CD4-positive, alpha-beta T cell (primary cell): Measurements from ENCODE around the gene STX3. TPM values are rescaled to one million over a fixed set of nuclear protein-coding genes. Genes with fewer than 3 reads are reported as not detected.

Source experiments
- ATAC-seq: fragments of 200-7000 bp; cut with Tn5 transposase; one replicate; pipeline ENCODE4 v1.10.0; 2022; ENCODE audit warnings: mild to moderate bottlenecking; ENCODE audit not compliant: poor library complexity
- CTCF ChIA-PET: fragments of 350-600 bp; sonication (Branson Sonifier 250); formaldehyde crosslinking; loops from one replicate; lab custom pipeline; 2021; ENCODE audit warnings: antibody characterized with exemption, inconsistent platforms; lab: Charles Lee
- POLR2A ChIA-PET: fragments of 350-600 bp; sonication (Branson Sonifier 250); formaldehyde crosslinking; loops from one replicate; lab custom pipeline; 2021; ENCODE audit warnings: antibody characterized with exemption, inconsistent platforms; lab: Charles Lee
- DNase-seq, 14 experiments: peaks; one replicate each; pipeline ENCODE4 v3.0.0-alpha.2; 2013 to 2020; ENCODE audit warnings: mixed read lengths in 2 of 14
- H3K27ac ChIP-seq, 2 donors: one replicate each; pipeline versions ENCODE4 v1.5.1 to v1.7.0; 2013; ENCODE audit warnings: low read length in 2 of 2, low read depth in 1 of 2, mild to moderate bottlenecking in 1 of 2
- H3K27me3 ChIP-seq, 2 experiments: 1 replicate in 1 of 2; 2 replicates in 1 of 2; pipeline versions ENCODE4 v1.6.1 to v1.7.0; 2013; ENCODE audit warnings: low read length in 2 of 2, control low read depth in 1 of 2, mild to moderate bottlenecking in 1 of 2, moderate library complexity in 1 of 2; ENCODE audit not compliant: insufficient read depth in 2 of 2, control insufficient read depth in 1 of 2
- H3K36me3 ChIP-seq: one replicate; pipeline ENCODE4 v1.6.1; 2013; ENCODE audit warnings: low read length, control low read depth; ENCODE audit not compliant: insufficient read depth
- H3K4me1 ChIP-seq: one replicate; pipeline ENCODE4 v1.6.1; 2013; ENCODE audit warnings: low read length, control low read depth; ENCODE audit not compliant: insufficient read depth
- H3K4me3 ChIP-seq: one replicate; pipeline ENCODE4 v1.5.1; 2013; ENCODE audit warnings: mild to moderate bottlenecking, low read length, moderate library complexity
- H3K9me3 ChIP-seq, 2 experiments: 1 replicate in 1 of 2; 2 replicates in 1 of 2; pipeline versions ENCODE4 v1.6.1 to v1.7.0; 2013; ENCODE audit warnings: low read length in 2 of 2, mild to moderate bottlenecking in 2 of 2, control low read depth in 1 of 2, moderate library complexity in 1 of 2; ENCODE audit not compliant: control insufficient read depth in 1 of 2, insufficient read depth in 1 of 2
- H3K27ac Mint-ChIP-seq: one replicate; pipeline ENCODE4 v1.8.0; 2020; ENCODE audit warnings: mixed read lengths
- H3K27me3 Mint-ChIP-seq: one replicate; pipeline ENCODE4 v1.8.0; 2021; ENCODE audit warnings: mixed read lengths
- H3K36me3 Mint-ChIP-seq: one replicate; pipeline ENCODE4 v1.8.0; 2021; ENCODE audit warnings: low read depth, mixed read lengths
- H3K4me1 Mint-ChIP-seq: one replicate; pipeline ENCODE4 v1.8.0; 2021; ENCODE audit warnings: low read depth, mixed read lengths
- H3K4me3 Mint-ChIP-seq: one replicate; pipeline ENCODE4 v1.8.0; 2020; ENCODE audit warnings: mild to moderate bottlenecking, mixed read lengths
- H3K9me3 Mint-ChIP-seq: one replicate; pipeline ENCODE4 v1.8.0; 2020; ENCODE audit warnings: mixed read lengths
- CTCF ChIP-seq: fragments of 200-600 bp; IDR thresholded peaks from one replicate; pipeline ENCODE4 v1.8.0; 2022; ENCODE audit warnings: antibody characterized with exemption, mild to moderate bottlenecking
- intact Hi-C, 2 experiments: fragments of 100-400 bp; cut with DNase I in 1 of 2; cut with micrococcal nuclease in 1 of 2; formaldehyde crosslinking; loops; one replicate each; pipeline versions ENCODE4 v1.15.1 to v1.9.0; 2023 to 2025; cut with DNase I, micrococcal nuclease
- total RNA-seq, 174 experiments: library from RNA in 2 of 174; stranded (reverse) in 2 of 174; gene quantifications; one replicate each; pipeline ENCODE4 v1.2.3 and lab custom pipeline; 2021 to 2026

STX3 gene
- total RNA-seq, 2 experiments from 2014 or later: 4.6 to 6.4 TPM

- Histone ChIP-seq H3K27ac (no peak overlapping the region), H3K9me3 (no peaks in the 10 kb centered on the region), H3K27me3 (no peaks in the 10 kb centered on the region), H3K36me3 (peaks cover 29% of the 10 kb centered on the region), H3K4me1 (no peaks in the 10 kb centered on the region), H3K4me3 (no peak overlapping the region)
- ATAC-seq (no peak), DNase-seq (no peak)
- Mint-ChIP-seq H3K4me3 (no peak overlapping the region), H3K36me3 (peaks cover 55% of the 10 kb centered on the region), H3K27ac (no peak overlapping the region), H3K27me3 (no peaks in the 10 kb centered on the region), H3K4me1 (no peaks in the 10 kb centered on the region), H3K9me3 (no peaks in the 10 kb centered on the region)
- ChIA-PET POLR2A (no interaction called here), CTCF (interaction anchor here (1.6 kb wide), 1 partner anchor 18 kb away, joined by 3 read pairs; no protein-coding TSS in a partner anchor)
- no peak for TF ChIP-seq CTCF
- intact Hi-C loops: no loop called here
Measured at GRCh38 chr11:59794417-59794816, 39.2 kb downstream of the STX3 start.

- Mint-ChIP-seq H3K27ac (no peak overlapping the region), H3K4me3 (no peak overlapping the region), H3K4me1 (no peaks in the 10 kb centered on the region), H3K27me3 (no peaks in the 10 kb centered on the region), H3K36me3 (peaks cover 35% of the 10 kb centered on the region), H3K9me3 (no peaks in the 10 kb centered on the region)
- no peak for TF ChIP-seq CTCF
- no peak overlapping the region for H3K27ac ChIP-seq
- peaks cover 15% of the 10 kb centered on the region for H3K36me3 ChIP-seq
- no peak for ATAC-seq
- no peaks in the 10 kb centered on the region for H3K27me3 ChIP-seq
- intact Hi-C loops: loop anchor here in 1 of 2 experiments (2.0 to 10.0 kb wide), 3 partner anchors 128 to 656 kb away; partner anchors contain the start of gene FAM111A
- ChIA-PET CTCF (interaction anchor here (0.6 to 7.3 kb wide), 2 partner anchors 46 to 51 kb away, joined by 3 to 50 read pairs; partner anchors contain the start of gene STX3), POLR2A (interaction anchor here (1.8 to 2.6 kb wide), 2 partner anchors 10 to 46 kb away, joined by 8 to 20 read pairs; partner anchors contain the start of genes MRPL16 and STX3)
- H3K4me3 ChIP-seq: no peak overlapping the region
- no peaks in the 10 kb centered on the region for H3K4me1 ChIP-seq
- no peaks in the 10 kb centered on the region for H3K9me3 ChIP-seq
- no peak for DNase-seq
Measured at GRCh38 chr11:59800390-59801025, 45.3 kb downstream of the STX3 start.

GRCh38 chr11:59801160-59801706 lies 46.1 kb downstream of the STX3 start:
- ATAC-seq: no peak
- Mint-ChIP-seq H3K4me3 (no peak overlapping the region), H3K27ac (no peak overlapping the region), H3K27me3 (no peaks in the 10 kb centered on the region), H3K36me3 (peaks cover 35% of the 10 kb centered on the region), H3K4me1 (no peaks in the 10 kb centered on the region), H3K9me3 (no peaks in the 10 kb centered on the region)
- Histone ChIP-seq H3K9me3 (no peaks in the 10 kb centered on the region), H3K4me1 (no peaks in the 10 kb centered on the region), H3K36me3 (peaks cover 10% of the 10 kb centered on the region), H3K27ac (no peak overlapping the region), H3K4me3 (no peak overlapping the region), H3K27me3 (no peaks in the 10 kb centered on the region)
- DNase-seq: no peak
- CTCF ChIA-PET: interaction anchor here (0.6 to 7.3 kb wide), 2 partner anchors 46 to 51 kb away, joined by 3 to 50 read pairs; partner anchors contain the start of gene STX3
- no peak for TF ChIP-seq CTCF
- POLR2A ChIA-PET: interaction anchor here (1.2 to 2.6 kb wide), 3 partner anchors 9 to 46 kb away, joined by 5 to 20 read pairs (median 8); partner anchors contain the start of genes MRPL16 and STX3
- intact Hi-C loops: loop anchor here in 1 of 2 experiments (2.0 to 10.0 kb wide), 3 partner anchors 129 to 656 kb away; partner anchors contain the start of gene FAM111A
